Body of pancreas (tissue), 4 donors: Measurements from ENCODE around the gene MID1. TPM values are rescaled to one million over a fixed set of nuclear protein-coding genes. Genes with fewer than 3 reads are reported as not detected.

Source experiments
- ATAC-seq: fragments of 150-250 bp; one replicate; pipeline ENCODE4 v1.9.1; 2016
- DNase-seq, 4 donors: peaks; one replicate each; pipeline ENCODE4 v3.0.0-alpha.2; 2019
- H3K27ac ChIP-seq, 4 donors: fragments of 200-600 bp; sonication (generic); 1 replicate in 3 of 4; 2 replicates in 1 of 4; pipeline versions ENCODE4 v1.5.1 to v1.6.1; 2016 to 2019; ENCODE audit warnings: mild to moderate bottlenecking in 1 of 4, mixed read lengths in 1 of 4, moderate library complexity in 1 of 4
- H3K27me3 ChIP-seq, 2 donors: fragments of 200-600 bp; sonication (generic); one replicate each; pipeline ENCODE4 v1.6.0; 2016; ENCODE audit warnings: mild to moderate bottlenecking in 1 of 2
- H3K36me3 ChIP-seq, 2 donors: fragments of 200-600 bp; sonication (generic); replicated peaks in 1 of 2; 2 replicates each; pipeline ENCODE4 v1.5.1; 2016; ENCODE audit warnings: low read depth in 2 of 2; ENCODE audit not compliant: insufficient read depth in 1 of 2
- H3K4me1 ChIP-seq: fragments of 200-600 bp; sonication (generic); one replicate; pipeline ENCODE4 v1.6.0; 2016
- H3K4me3 ChIP-seq, 2 donors: fragments of 200-600 bp; sonication (generic); 1 replicate in 1 of 2; 2 replicates in 1 of 2; pipeline ENCODE4 v1.5.1; 2016 to 2019
- H3K9me3 ChIP-seq, 3 donors: fragments of 200-600 bp; sonication (generic); 1 replicate in 2 of 3; 2 replicates in 1 of 3; pipeline ENCODE4 v1.5.1; 2016
- CTCF ChIP-seq, 7 experiments: fragments of 450-650 bp in 4 of 7; fragments of 200-600 bp in 3 of 7; sonication (generic) in 3 of 7; IDR thresholded peaks; one replicate each; pipeline ENCODE4 v1.5.1; 2016 to 2019; ENCODE audit warnings: antibody characterized with exemption in 7 of 7
- POLR2A ChIP-seq, 3 donors: fragments of 450-650 bp; IDR thresholded peaks; one replicate each; pipeline ENCODE4 v1.6.1; 2016; ENCODE audit warnings: antibody characterized with exemption in 3 of 3, mild to moderate bottlenecking in 2 of 3
- WGBS, 2 donors: methylation state at CpG; one replicate each; pipeline ENCODE4 v1.1.5; 2017; 5-methylcytosine and 5-hydroxymethylcytosine counted together
- intact Hi-C: fragments of 100-400 bp; cut with DNase I; formaldehyde crosslinking; loops from one replicate; pipeline ENCODE4 v1.15.1; 2023
- total RNA-seq, 2 donors: library from RNA; depleted of rRNA; stranded (reverse); fragments of >200 nt; gene quantifications; one replicate each; pipeline ENCODE4 v1.1.0, GENCODE V29; 2016

The MID1 gene
- total RNA-seq, 2 donors from 2014 or later: 4.9 to 7.3 TPM

DNA sequence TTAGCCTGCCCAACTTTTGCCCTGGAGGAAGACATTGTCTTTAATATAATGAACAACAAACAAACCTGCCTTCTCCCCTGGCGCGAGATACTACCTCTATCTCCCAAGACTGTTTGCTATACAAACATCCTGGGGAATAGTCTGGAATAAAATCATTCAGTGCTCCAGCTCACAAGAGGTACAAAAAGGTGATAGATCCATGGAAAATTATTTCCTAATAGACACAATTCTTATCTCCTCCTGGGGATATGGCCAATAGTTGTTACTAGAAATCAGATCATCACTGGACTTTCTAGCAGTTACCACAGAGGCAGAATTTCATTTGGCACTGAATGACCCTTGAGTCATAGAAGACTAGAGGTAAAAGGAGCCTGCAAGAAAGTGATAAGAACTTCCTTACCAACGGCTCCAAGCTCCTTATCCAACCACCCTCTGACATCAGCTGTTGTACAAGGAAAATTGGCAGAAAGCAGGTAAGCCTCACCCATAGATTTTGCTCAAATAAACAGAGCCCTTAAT lies 38.1 kb downstream of the MID1 start:
- H3K9me3 ChIP-seq: no peaks in the 10 kb centered on the region
- TF ChIP-seq CTCF (IDR thresholded peaks at IDR 0.05) (no peak), POLR2A (IDR thresholded peaks at IDR 0.05) (no peak)
- H3K27ac ChIP-seq: no peak overlapping the region
- no peak overlapping the region for H3K4me3 ChIP-seq
- ATAC-seq: no peak
- no peaks in the 10 kb centered on the region for H3K4me1 ChIP-seq
- no peaks in the 10 kb centered on the region for H3K36me3 ChIP-seq
- no peaks in the 10 kb centered on the region for H3K27me3 ChIP-seq
- DNase-seq: no peak
- intact Hi-C loops: no loop called here
- WGBS, 2 donors: 36% methylated on average over 3 of the region's 3 CpGs

DNA sequence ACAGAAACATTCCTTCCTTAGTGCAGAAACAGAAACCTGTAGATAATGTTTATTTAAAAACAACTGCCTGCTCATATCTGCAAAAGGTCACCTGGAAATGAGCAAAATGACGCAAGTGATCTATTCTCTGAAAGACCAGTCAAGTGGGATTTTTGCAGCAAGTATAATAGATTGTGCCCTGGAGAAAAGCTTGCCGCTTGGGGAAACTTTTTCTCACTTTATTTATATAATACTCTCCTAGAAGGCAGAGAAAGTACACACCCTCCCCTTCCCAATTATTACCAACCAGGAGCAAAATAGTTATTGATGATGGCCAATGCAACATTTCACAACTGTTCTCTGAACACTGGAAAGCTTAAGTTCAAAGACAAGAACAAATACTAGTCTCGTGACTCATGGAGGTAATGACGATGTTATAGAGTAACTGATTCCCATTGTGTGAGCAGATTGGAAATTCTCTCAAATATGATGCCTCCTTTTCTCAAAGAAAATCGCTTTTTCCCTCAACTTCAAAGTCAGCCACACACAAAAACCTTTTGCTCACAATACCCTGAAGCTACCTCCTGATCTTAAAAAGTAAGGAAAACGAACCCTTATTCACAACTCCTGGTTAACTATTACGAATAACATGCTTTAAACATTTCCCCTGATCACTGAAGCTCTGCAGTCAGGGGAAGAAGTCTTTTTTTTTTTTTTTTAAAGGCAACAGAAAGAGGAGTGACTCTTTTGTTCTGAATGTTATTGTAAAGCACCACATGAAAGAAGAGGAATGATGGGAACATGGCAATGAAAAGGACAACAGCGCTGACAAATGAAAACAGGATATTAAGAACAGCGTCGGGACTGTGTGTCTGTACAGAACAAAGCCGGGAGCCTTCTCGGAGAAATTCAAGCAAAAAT lies 41.0 kb downstream of the MID1 start:
- H3K4me3 ChIP-seq: no peak overlapping the region
- peak; percentile 64 for ATAC-seq
- WGBS, 2 donors: 50 to 51% methylated on average over 12 of the region's 12 CpGs

GRCh38 chrX:10578527-10578926 lies 41.9 kb downstream of the MID1 start:
- ATAC-seq (no peak), DNase-seq (no peak)
- H3K4me1 ChIP-seq: no peaks in the 10 kb centered on the region
- TF ChIP-seq POLR2A (IDR thresholded peaks at IDR 0.05) (no peak), CTCF (IDR thresholded peaks at IDR 0.05) (no peak)
- H3K27me3 ChIP-seq: no peaks in the 10 kb centered on the region
- no peak overlapping the region for H3K4me3 ChIP-seq
- no peaks in the 10 kb centered on the region for H3K9me3 ChIP-seq
- H3K36me3 ChIP-seq: no peaks in the 10 kb centered on the region
- intact Hi-C loops: no loop called here
- H3K27ac ChIP-seq: peak overlapping the region in 3 of 4 donors; percentile 36 to 65 (median 50)
- 86 to 87% methylated on average over 2 of the region's 2 CpGs for WGBS, 2 donors

More for the DNA sequence above, 41.0 kb downstream of the MID1 start:
- intact Hi-C loops: no loop called here
- no peak for DNase-seq
- Histone ChIP-seq H3K27me3 (no peaks in the 10 kb centered on the region), H3K9me3 (no peaks in the 10 kb centered on the region), H3K4me1 (no peaks in the 10 kb centered on the region), H3K27ac (peak overlapping the region in 3 of 4 donors; percentile 36 to 65 (median 50)), H3K36me3 (no peaks in the 10 kb centered on the region)
- TF ChIP-seq POLR2A (IDR thresholded peaks at IDR 0.05) (no peak), CTCF (IDR thresholded peaks at IDR 0.05) (no peak)

GRCh38 chrX:10577853-10578252 lies 42.5 kb downstream of the MID1 start:
- H3K4me1 ChIP-seq: no peaks in the 10 kb centered on the region
- H3K9me3 ChIP-seq: no peaks in the 10 kb centered on the region
- WGBS, 2 donors: 47 to 52% methylated on average over 2 of the region's 2 CpGs
- ATAC-seq (no peak), DNase-seq (no peak)
- TF ChIP-seq CTCF (IDR thresholded peaks at IDR 0.05): no peak
- TF ChIP-seq POLR2A (IDR thresholded peaks at IDR 0.05): no peak
- intact Hi-C loops: no loop called here
- no peaks in the 10 kb centered on the region for H3K36me3 ChIP-seq
- no peak overlapping the region for H3K4me3 ChIP-seq
- no peaks in the 10 kb centered on the region for H3K27me3 ChIP-seq
- H3K27ac ChIP-seq: peak overlapping the region in 2 of 4 donors; percentile 50 to 65
